Tibial artery (tissue), 4 donors: ENCODE data around the gene OR5K3.

Experiments used
- DNase-seq, 2 donors: peaks; one replicate each; pipeline ENCODE4 v3.0.0-alpha.2; 2019
- H3K27ac ChIP-seq, 2 donors: fragments of 200-600 bp; sonication (generic) in 1 of 2; 1 replicate in 1 of 2; 2 replicates in 1 of 2; pipeline ENCODE4 v1.5.1; 2018 to 2019; ENCODE audit warnings: mild to moderate bottlenecking in 1 of 2
- H3K27me3 ChIP-seq, 2 donors: fragments of 200-600 bp; sonication (generic) in 1 of 2; one replicate each; pipeline versions ENCODE4 v1.5.1 to v1.6.0; 2016 to 2019
- H3K36me3 ChIP-seq, 3 donors: fragments of 200-600 bp; sonication (generic) in 2 of 3; one replicate each; pipeline ENCODE4 v1.5.1; 2016 to 2019; ENCODE audit warnings: mild to moderate bottlenecking in 2 of 3
- H3K4me1 ChIP-seq, 4 donors: fragments of 200-600 bp; sonication (generic) in 2 of 4; 1 replicate in 3 of 4; 2 replicates in 1 of 4; pipeline ENCODE4 v1.5.1; 2016 to 2019
- H3K4me3 ChIP-seq, 2 donors: fragments of 200-600 bp; sonication (generic) in 1 of 2; 1 replicate in 1 of 2; 2 replicates in 1 of 2; pipeline ENCODE4 v1.5.1; 2018 to 2019; ENCODE audit warnings: mild to moderate bottlenecking in 2 of 2
- H3K9me3 ChIP-seq, 3 donors: fragments of 200-600 bp; sonication (generic) in 1 of 3; one replicate each; pipeline ENCODE4 v1.5.1; 2016 to 2019
- intact Hi-C: fragments of 100-400 bp; cut with DNase I; formaldehyde crosslinking; loops from one replicate; pipeline ENCODE4 v1.15.0; 2023; ENCODE audit warnings: low total_unique reads
- TF ChIP-seq, protein P1 (sequence below), 2 experiments: fragments of 200-600 bp in 1 of 2; fragments of 450-650 bp in 1 of 2; IDR thresholded peaks; one replicate each; pipeline ENCODE4 v1.5.1; 2017 to 2019; ENCODE audit warnings: antibody characterized with exemption in 2 of 2, mild to moderate bottlenecking in 1 of 2, moderate library complexity in 1 of 2

OR5K3 gene

DNA sequence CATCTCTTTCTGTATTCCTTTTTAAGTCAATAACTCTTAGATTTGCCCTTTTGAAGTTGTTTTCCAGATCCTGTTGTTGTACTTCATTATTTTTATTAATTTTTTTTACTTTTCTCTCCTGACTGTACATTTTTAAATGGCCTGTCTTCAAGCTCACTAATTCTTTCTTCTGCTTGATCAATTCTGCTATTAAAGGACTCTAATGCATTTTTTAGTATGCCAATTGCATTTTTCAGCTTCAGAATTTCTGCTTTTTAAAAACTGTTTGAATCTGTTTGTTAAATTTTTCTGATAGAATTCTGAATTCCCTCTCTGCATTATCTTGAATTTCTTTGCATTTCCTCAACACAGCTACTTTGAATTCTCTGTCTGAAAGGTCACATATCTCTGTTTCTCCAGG, 31.2 kb upstream of the OR5K3 start:
- no peak overlapping the region for H3K4me3 ChIP-seq
- H3K4me1 ChIP-seq = no peaks in the 10 kb centered on the region
- TF ChIP-seq, protein P1, sequence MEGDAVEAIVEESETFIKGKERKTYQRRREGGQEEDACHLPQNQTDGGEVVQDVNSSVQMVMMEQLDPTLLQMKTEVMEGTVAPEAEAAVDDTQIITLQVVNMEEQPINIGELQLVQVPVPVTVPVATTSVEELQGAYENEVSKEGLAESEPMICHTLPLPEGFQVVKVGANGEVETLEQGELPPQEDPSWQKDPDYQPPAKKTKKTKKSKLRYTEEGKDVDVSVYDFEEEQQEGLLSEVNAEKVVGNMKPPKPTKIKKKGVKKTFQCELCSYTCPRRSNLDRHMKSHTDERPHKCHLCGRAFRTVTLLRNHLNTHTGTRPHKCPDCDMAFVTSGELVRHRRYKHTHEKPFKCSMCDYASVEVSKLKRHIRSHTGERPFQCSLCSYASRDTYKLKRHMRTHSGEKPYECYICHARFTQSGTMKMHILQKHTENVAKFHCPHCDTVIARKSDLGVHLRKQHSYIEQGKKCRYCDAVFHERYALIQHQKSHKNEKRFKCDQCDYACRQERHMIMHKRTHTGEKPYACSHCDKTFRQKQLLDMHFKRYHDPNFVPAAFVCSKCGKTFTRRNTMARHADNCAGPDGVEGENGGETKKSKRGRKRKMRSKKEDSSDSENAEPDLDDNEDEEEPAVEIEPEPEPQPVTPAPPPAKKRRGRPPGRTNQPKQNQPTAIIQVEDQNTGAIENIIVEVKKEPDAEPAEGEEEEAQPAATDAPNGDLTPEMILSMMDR (IDR thresholded peaks at IDR 0.05) = no peak
- peaks cover 0 to 13% (median 6%) of the 10 kb centered on the region in 3 donors for H3K9me3 ChIP-seq
- intact Hi-C loops = no loop called here
- H3K36me3 ChIP-seq = no peaks in the 10 kb centered on the region
- no peak overlapping the region for H3K27ac ChIP-seq
- no peaks in the 10 kb centered on the region for H3K27me3 ChIP-seq
- no peak for DNase-seq

DNA sequence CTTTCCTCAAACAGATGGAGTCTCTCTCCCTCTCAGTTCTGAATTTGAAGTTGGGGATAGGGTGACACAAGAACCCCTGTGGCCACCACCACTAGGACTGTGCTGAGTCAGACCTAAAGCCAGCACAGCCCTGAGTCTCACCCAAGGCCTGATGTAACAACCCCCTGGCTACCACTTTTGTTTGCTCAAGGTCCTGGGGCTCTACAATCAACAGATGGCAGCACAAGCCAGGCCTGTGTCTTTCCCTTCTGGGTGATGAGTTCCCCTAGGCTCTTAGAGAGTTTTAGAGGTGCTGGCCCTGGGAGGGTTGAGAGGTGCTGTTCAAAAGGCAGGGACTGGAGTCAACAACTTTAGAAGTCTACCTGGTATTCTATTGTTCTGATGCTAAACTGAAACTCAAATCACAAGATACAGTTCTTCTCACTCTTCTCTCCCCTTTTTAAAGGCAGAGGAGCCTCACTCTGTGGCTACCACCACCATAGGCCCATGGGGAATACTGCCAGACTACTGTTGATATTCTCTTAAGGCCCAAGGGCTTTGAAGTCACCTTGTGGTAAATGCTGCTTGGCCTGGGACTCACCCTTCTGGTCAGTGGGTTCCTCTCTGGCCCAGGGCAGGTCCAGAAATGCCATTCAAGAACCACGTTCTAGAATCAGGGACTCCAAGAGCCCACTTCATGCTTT, 30.3 kb upstream of the OR5K3 start:
- H3K4me3 ChIP-seq = no peak overlapping the region
- H3K27ac ChIP-seq = no peak overlapping the region
- no peaks in the 10 kb centered on the region for H3K4me1 ChIP-seq
- intact Hi-C loops = no loop called here
- H3K27me3 ChIP-seq = no peaks in the 10 kb centered on the region
- peaks cover 0 to 13% (median 6%) of the 10 kb centered on the region in 3 donors for H3K9me3 ChIP-seq
- TF ChIP-seq, protein P1 (IDR thresholded peaks at IDR 0.05) = no peak
- DNase-seq = no peak
- no peaks in the 10 kb centered on the region for H3K36me3 ChIP-seq

DNA sequence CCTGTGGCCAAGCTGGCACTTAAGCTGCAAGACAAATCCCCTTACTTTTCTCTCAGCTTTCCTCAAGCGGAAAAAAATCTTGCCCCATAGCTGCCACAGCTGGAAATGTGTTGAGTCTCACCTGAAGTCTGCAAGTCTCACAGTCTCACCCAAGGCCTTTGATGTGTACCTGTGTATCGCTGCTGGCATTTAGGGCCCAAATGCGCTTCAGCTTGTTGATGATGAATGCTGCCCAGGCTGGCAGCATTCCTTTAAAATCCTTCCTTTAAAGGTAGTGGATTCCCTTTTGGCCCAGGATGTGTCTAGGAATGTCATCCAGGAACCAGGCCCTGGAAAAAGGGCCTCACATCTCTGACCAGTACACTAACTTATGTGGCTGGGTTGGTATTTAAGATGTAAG, 29.8 kb upstream of the OR5K3 start:
- TF ChIP-seq, protein P1 (IDR thresholded peaks at IDR 0.05) = no peak
- peaks cover 0 to 13% (median 6%) of the 10 kb centered on the region in 3 donors for H3K9me3 ChIP-seq
- intact Hi-C loops = no loop called here
- H3K27ac ChIP-seq = no peak overlapping the region
- H3K4me3 ChIP-seq = no peak overlapping the region
- no peak for DNase-seq
- H3K27me3 ChIP-seq = no peaks in the 10 kb centered on the region
- no peaks in the 10 kb centered on the region for H3K4me1 ChIP-seq
- H3K36me3 ChIP-seq = no peaks in the 10 kb centered on the region

DNA sequence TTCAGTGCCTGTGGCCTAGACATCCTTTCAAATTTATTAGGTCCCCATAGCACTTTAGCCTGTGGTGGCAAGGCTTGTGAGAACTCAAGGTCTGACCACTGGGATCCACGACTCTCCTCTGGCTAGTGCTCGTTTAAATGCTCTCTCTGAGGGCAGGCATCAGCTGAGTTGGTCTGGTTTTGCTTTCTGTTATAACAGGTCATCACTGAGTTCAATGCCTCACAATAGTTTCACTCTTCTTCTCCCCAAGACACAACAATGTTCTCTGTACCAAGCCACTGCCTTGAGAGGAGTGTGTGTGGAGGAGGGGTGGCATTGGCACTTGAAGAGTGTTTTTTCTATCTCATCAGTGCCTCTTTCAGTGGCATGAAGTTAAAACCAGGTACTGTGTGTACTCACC, 29.2 kb upstream of the OR5K3 start:
- peaks cover 0 to 13% (median 6%) of the 10 kb centered on the region in 3 donors for H3K9me3 ChIP-seq
- no peak overlapping the region for H3K27ac ChIP-seq
- H3K4me3 ChIP-seq = no peak overlapping the region
- intact Hi-C loops = no loop called here
- H3K27me3 ChIP-seq = no peaks in the 10 kb centered on the region
- H3K4me1 ChIP-seq = no peaks in the 10 kb centered on the region
- no peaks in the 10 kb centered on the region for H3K36me3 ChIP-seq
- no peak for DNase-seq
- TF ChIP-seq, protein P1 (IDR thresholded peaks at IDR 0.05) = no peak

DNA sequence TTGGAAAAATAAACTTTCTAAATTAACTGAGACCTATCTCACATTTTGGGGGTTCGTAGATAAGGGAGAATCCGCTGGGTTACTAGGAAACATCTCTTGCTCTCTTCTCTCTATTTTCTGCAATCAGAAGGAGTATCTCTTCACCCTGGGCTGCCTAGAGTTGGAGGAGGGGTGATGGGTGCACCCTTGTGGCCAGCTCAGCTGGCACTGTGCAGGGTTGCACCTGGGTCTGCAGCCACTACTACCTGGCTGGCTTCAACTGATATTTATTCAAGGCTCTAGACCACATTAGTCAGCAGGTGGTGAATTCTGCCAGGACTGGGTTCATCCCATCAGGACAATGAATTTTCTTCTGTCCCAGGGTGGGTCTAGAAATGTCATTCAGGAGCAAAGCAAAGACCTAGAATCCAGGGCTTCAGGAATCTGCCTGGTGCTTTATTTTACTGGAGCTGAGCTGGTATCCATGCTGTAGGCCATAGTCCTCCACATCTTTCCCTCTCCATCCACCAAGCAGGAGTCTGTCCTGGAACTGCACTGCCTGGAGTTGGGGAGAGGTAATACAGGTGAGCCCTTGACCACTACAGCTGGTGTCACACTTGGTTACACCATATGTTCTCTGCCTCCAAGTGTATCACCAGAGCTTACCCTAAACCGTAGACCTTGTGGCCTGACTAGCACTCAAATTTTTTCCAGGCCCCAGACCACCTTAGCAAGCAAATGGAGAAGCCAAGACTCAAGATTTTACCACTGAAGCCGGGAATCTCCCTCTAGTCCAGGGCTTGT, 22.8 kb upstream of the OR5K3 start:
- no peaks in the 10 kb centered on the region for H3K4me1 ChIP-seq
- no peak for DNase-seq
- no peak overlapping the region for H3K27ac ChIP-seq
- H3K36me3 ChIP-seq = no peaks in the 10 kb centered on the region
- H3K27me3 ChIP-seq = no peaks in the 10 kb centered on the region
- H3K4me3 ChIP-seq = no peak overlapping the region
- intact Hi-C loops = no loop called here
- H3K9me3 ChIP-seq = no peaks in the 10 kb centered on the region
- TF ChIP-seq, protein P1 (IDR thresholded peaks at IDR 0.05) = no peak
